Measurements from ENCODE around the gene LRRN2. TPM values are rescaled to one million over a fixed set of nuclear protein-coding genes. Genes with fewer than 3 reads are reported as not detected.

The LRRN2 gene
- total and polyA plus RNA-seq, 2 of the 8 experiments (the other 6 are each of a cell fraction or from before 2014, with no cell fraction given), result 1.8 to 2.3 TPM

DNA sequence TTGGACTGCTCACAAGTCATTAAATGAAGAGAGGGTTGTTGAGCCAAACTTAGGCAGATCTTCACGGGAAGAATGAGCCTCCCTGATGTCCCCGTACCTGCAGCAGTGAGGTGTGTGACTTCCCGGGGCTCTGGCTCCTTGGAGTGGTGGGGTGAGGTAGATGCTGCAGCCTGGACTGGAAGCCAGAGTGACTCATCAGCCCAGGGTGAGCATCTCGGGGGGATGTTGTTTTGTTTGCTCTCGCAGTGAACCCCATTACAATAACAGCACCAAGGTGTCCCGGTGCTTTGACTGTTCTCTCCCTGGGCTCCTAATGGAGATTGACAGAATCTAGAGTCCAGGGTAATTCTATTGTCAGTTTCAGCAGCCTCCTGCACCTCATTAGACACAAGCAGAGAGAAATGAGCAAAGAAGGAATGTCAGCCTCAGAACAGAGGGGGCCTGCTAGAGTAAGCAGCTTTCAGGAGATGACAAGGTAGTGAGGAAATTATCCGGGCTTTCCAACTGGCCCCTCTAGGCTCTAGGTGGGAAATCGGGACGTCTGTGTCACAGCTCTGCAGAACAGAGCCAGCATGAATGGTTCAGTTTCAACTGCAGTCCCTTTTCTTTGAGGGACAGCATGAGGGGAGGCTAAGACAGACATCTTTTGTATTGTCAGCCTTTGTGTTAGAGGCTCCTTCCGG is 36.0 kb upstream of the LRRN2 start:
- Histone ChIP-seq H3K79me1 (ENCODE audit: low read depth, low read length) (no peaks in the 10 kb centered on the region), H3K4me1 (replicated peaks in 1 of 4; ENCODE audit: control insufficient read depth in 3 of 4, insufficient read depth in 4 of 4, low read length in 3 of 4) (peaks cover 0 to 4% (median 1%) of the 10 kb centered on the region in 4 experiments; a peak in 2 of 7 replicates), H2BK5ac (ENCODE audit: low read depth, low read length) (no peak overlapping the region), H3K23me2 (ENCODE audit: low read depth, low read length) (no peaks in the 10 kb centered on the region), H2BK12ac (ENCODE audit: low read depth, low read length) (no peak overlapping the region), H4K8ac (ENCODE audit: extremely low read depth, insufficient read depth, low read length) (no peak overlapping the region), H3K23ac (ENCODE audit: insufficient read length) (no peak overlapping the region), H3K27me3 (replicated peaks in 1 of 4; ENCODE audit: control insufficient read depth in 3 of 4, extremely low read depth in 1 of 4, insufficient read depth in 3 of 4, low read length in 3 of 4) (peaks cover 0 to 13% (median 10%) of the 10 kb centered on the region in 4 experiments; a peak in 5 of 7 replicates), H4K5ac (ENCODE audit: insufficient read length, low read depth, low read length) (no peak overlapping the region), H3K27ac (ENCODE audit: low read depth, low read length) (no peak overlapping the region), H3K18ac (ENCODE audit: extremely low read depth, low read length) (no peak overlapping the region; the same call in 1 of the 2 replicates), H3K4me2 (ENCODE audit: insufficient read depth in 1 of 2, low read depth in 2 of 2, low read length in 2 of 2) (no peak overlapping the region), H4K91ac (replicated peaks; ENCODE audit: insufficient read length, low read length) (no peak overlapping the region), H2BK120ac (replicated peaks; ENCODE audit: low read depth, low read length) (no peak overlapping the region), H2AFZ (ENCODE audit: low read length) (no peak overlapping the region), H3K14ac (ENCODE audit: insufficient read length) (no peak overlapping the region), H3K56ac (replicated peaks; ENCODE audit: insufficient read length, low read depth, low read length) (no peak overlapping the region), H2AK5ac (ENCODE audit: low read depth, low read length) (no peak overlapping the region), H2BK15ac (ENCODE audit: low read length) (no peak overlapping the region), H3K36me3 (ENCODE audit: control insufficient read depth in 2 of 4, insufficient read depth in 4 of 4, low read length in 3 of 4) (no peaks in the 10 kb centered on the region), H4K20me1 (replicated peaks in 1 of 2; ENCODE audit: control insufficient read depth in 1 of 2, insufficient read depth in 2 of 2, low read length in 2 of 2) (no peaks in the 10 kb centered on the region), H3K4ac (replicated peaks; ENCODE audit: insufficient read length, low read depth, low read length) (no peak overlapping the region), H3K4me3 (ENCODE audit: extremely low read depth in 1 of 4, insufficient read depth in 2 of 4, low read depth in 3 of 4, low read length in 4 of 4) (no peak overlapping the region), H2BK20ac (ENCODE audit: low read length) (no peak overlapping the region), H3K79me2 (ENCODE audit: control insufficient read depth in 1 of 2, insufficient read depth in 2 of 2, low read length in 2 of 2) (no peaks in the 10 kb centered on the region), H3K9me3 (ENCODE audit: insufficient read depth in 2 of 2, low read depth in 1 of 2, low read length in 1 of 2) (no peaks in the 10 kb centered on the region), H3K9ac (replicated peaks in 1 of 4; ENCODE audit: extremely low read depth in 1 of 4, low read depth in 3 of 4, low read length in 3 of 4) (no peak overlapping the region)
- FAIRE-seq (no peak), DNase-seq (ENCODE audit: low read depth in 1 of 2, low spot score in 2 of 2) (peak in 1 of 2 experiments; percentile 49)
- CTCF ChIA-PET (ENCODE audit: partially characterized antibody), result interaction anchor here (0.7 to 2.5 kb wide), 7 partner anchors 11 to 294 kb away, joined by 3 to 10 read pairs (median 4); no protein-coding TSS in a partner anchor
- no peak for TF ChIP-seq BRCA1 (IDR thresholded peaks at IDR 0.05; ENCODE audit: low read depth, low read length)
- peak; percentile 86 for TF ChIP-seq JUND (IDR thresholded peaks at IDR 0.05; ENCODE audit: low read length)
- 76% methylated on average over 10 of the region's 10 CpGs; no CpG with 5 or more reads in 1 of the 2 experiments for WGBS, 2 experiments (ENCODE audit: extremely low coverage in 1 of 2, insufficient coverage in 1 of 2, insufficient read length in 1 of 2, insufficient replicate concordance in 2 of 2, low coverage in 1 of 2, low lambda C conversion rate in 2 of 2, missing lambda C conversion rate in 1 of 2)
- POLR2A ChIA-PET (ENCODE audit: partially characterized antibody), result no interaction called here
